H1 (cell line): ENCODE results near the gene AQP11. TPM values are rescaled to one million over a fixed set of nuclear protein-coding genes. Genes with fewer than 3 reads are reported as not detected.

Experiments used
- CTCF ChIA-PET: fragments of 300-600 bp; sonication (Branson Sonifier 250); formaldehyde crosslinking; loops from one replicate; lab custom pipeline; 2021; ENCODE audit not compliant: partially characterized antibody; lab: Charles Lee
- POLR2A ChIA-PET: fragments of 300-600 bp; sonication (Branson Sonifier 250); formaldehyde crosslinking; loops from one replicate; lab custom pipeline; 2021; ENCODE audit warnings: inconsistent platforms; ENCODE audit not compliant: partially characterized antibody; lab: Charles Lee
- DNase-seq, 2 experiments: peaks; one replicate each; pipeline versions ENCODE4 v3.0.0 to v3.0.0-alpha.2; 2010 to 2022; ENCODE audit warnings: low spot score in 2 of 2, low read depth in 1 of 2, mixed read lengths in 1 of 2
- FAIRE-seq: peaks from 2 replicates; lab custom pipeline; 2011; peaks lifted over from hg19 to GRCh38; lab: Jason Lieb, UNC
- H2AFZ ChIP-seq: 2 replicates; pipeline ENCODE4 v1.8.1; 2012; ENCODE audit warnings: low read length, inconsistent platforms
- H2AK5ac ChIP-seq: 2 replicates; pipeline ENCODE4 v1.6.1; 2013; ENCODE audit warnings: low read depth, low read length
- H2BK120ac ChIP-seq: replicated peaks from 2 replicates; pipeline ENCODE3; 2013; ENCODE audit warnings: low read depth, low read length, inconsistent platforms
- H2BK12ac ChIP-seq: 2 replicates; pipeline ENCODE4 v1.6.1; 2013; ENCODE audit warnings: low read depth, low read length
- H2BK15ac ChIP-seq: 2 replicates; pipeline ENCODE4 v1.6.1; 2013; ENCODE audit warnings: low read length
- H2BK20ac ChIP-seq: 2 replicates; pipeline ENCODE4 v1.6.1; 2013; ENCODE audit warnings: low read length
- H2BK5ac ChIP-seq: 2 replicates; pipeline ENCODE4 v1.6.1; 2013; ENCODE audit warnings: low read depth, low read length
- H3K14ac ChIP-seq: 2 replicates; pipeline ENCODE4 v1.6.1; 2013; ENCODE audit warnings: inconsistent platforms; ENCODE audit not compliant: insufficient read length
- H3K18ac ChIP-seq: 2 replicates; pipeline ENCODE4 v1.6.1; 2013; ENCODE audit warnings: low read length; ENCODE audit errors: extremely low read depth
- H3K23ac ChIP-seq: 2 replicates; pipeline ENCODE4 v1.6.1; 2013; ENCODE audit warnings: inconsistent platforms; ENCODE audit not compliant: insufficient read length
- H3K23me2 ChIP-seq: 2 replicates; pipeline ENCODE4 v1.6.1; 2013; ENCODE audit warnings: low read depth, low read length
- H3K27ac ChIP-seq: 2 replicates; pipeline ENCODE4 v1.6.1; 2011; ENCODE audit warnings: low read depth, low read length, inconsistent platforms
- H3K27me3 ChIP-seq, 4 experiments: replicated peaks in 1 of 4; 1 replicate in 1 of 4; 2 replicates in 3 of 4; pipeline versions ENCODE4 v1.6.1 to v1.8.1; 2011 to 2013; ENCODE audit warnings: low read length in 3 of 4, mild to moderate bottlenecking in 3 of 4, inconsistent platforms in 2 of 4, mixed read lengths in 2 of 4, moderate library complexity in 1 of 4; ENCODE audit not compliant: control insufficient read depth in 3 of 4, insufficient read depth in 3 of 4; ENCODE audit errors: extremely low read depth in 1 of 4
- H3K36me3 ChIP-seq, 4 experiments: 2 replicates each; pipeline versions ENCODE4 v1.6.1 to v1.8.1; 2011 to 2013; ENCODE audit warnings: mild to moderate bottlenecking in 4 of 4, low read length in 3 of 4, moderate library complexity in 2 of 4, control low read depth in 1 of 4, inconsistent platforms in 1 of 4; ENCODE audit not compliant: insufficient read depth in 4 of 4, control insufficient read depth in 2 of 4
- H3K4ac ChIP-seq: replicated peaks from 2 replicates; pipeline ENCODE3; 2013; ENCODE audit warnings: low read length, low read depth, mixed read lengths, inconsistent platforms; ENCODE audit not compliant: insufficient read length
- H3K4me1 ChIP-seq, 4 experiments: replicated peaks in 1 of 4; 1 replicate in 1 of 4; 2 replicates in 3 of 4; pipeline versions ENCODE4 v1.6.1 to v1.8.1; 2011 to 2013; ENCODE audit warnings: low read length in 3 of 4, inconsistent platforms in 2 of 4, mixed read lengths in 1 of 4; ENCODE audit not compliant: insufficient read depth in 4 of 4, control insufficient read depth in 3 of 4
- H3K4me2 ChIP-seq, 2 experiments: 2 replicates each; pipeline versions ENCODE4 v1.6.1 to v1.8.1; 2011 to 2013; ENCODE audit warnings: low read depth in 2 of 2, low read length in 2 of 2, control low read depth in 1 of 2, inconsistent platforms in 1 of 2, mild to moderate bottlenecking in 1 of 2; ENCODE audit not compliant: insufficient read depth in 1 of 2
- H3K4me3 ChIP-seq, 4 experiments: fragments of 200-600, 300-600 bp in 1 of 4; sonication (generic), shearing (Covaris generic), sonication (Bioruptor Twin) in 1 of 4; 2 replicates each; pipeline versions ENCODE4 v1.5.1 to v1.8.1; 2011 to 2016; ENCODE audit warnings: low read length in 4 of 4, low read depth in 3 of 4, control low read depth in 2 of 4, inconsistent platforms in 2 of 4, mild to moderate bottlenecking in 2 of 4, mixed read lengths in 1 of 4, moderate library complexity in 1 of 4; ENCODE audit not compliant: insufficient read depth in 2 of 4; ENCODE audit errors: extremely low read depth in 1 of 4
- H3K56ac ChIP-seq: replicated peaks from 2 replicates; pipeline ENCODE3; 2013; ENCODE audit warnings: low read depth, mild to moderate bottlenecking, mixed read lengths, low read length, inconsistent platforms; ENCODE audit not compliant: insufficient read length
- H3K79me1 ChIP-seq: 2 replicates; pipeline ENCODE4 v1.6.1; 2013; ENCODE audit warnings: low read depth, low read length, control low read depth
- H3K79me2 ChIP-seq, 2 experiments: 2 replicates each; pipeline versions ENCODE4 v1.6.1 to v1.8.1; 2012 to 2013; ENCODE audit warnings: low read length in 2 of 2, mild to moderate bottlenecking in 2 of 2, inconsistent platforms in 1 of 2; ENCODE audit not compliant: insufficient read depth in 2 of 2, control insufficient read depth in 1 of 2
- H3K9ac ChIP-seq, 4 experiments: replicated peaks in 1 of 4; 1 replicate in 1 of 4; 2 replicates in 3 of 4; pipeline versions ENCODE4 v1.6.1 to v1.8.1; 2011 to 2013; ENCODE audit warnings: low read depth in 3 of 4, low read length in 3 of 4, control low read depth in 2 of 4, mild to moderate bottlenecking in 2 of 4, moderate library complexity in 2 of 4, inconsistent platforms in 1 of 4; ENCODE audit errors: extremely low read depth in 1 of 4
- H3K9me3 ChIP-seq, 2 experiments: 2 replicates each; pipeline versions ENCODE4 v1.6.1 to v1.8.1; 2012 to 2013; ENCODE audit warnings: mild to moderate bottlenecking in 2 of 2, moderate library complexity in 2 of 2, control low read depth in 1 of 2, inconsistent platforms in 1 of 2, low read depth in 1 of 2, low read length in 1 of 2, mixed read lengths in 1 of 2; ENCODE audit not compliant: insufficient read depth in 2 of 2
- H4K20me1 ChIP-seq, 2 experiments: replicated peaks in 1 of 2; 2 replicates each; pipeline versions ENCODE3 to v1.8.1; 2011 to 2013; ENCODE audit warnings: inconsistent platforms in 2 of 2, low read length in 2 of 2, mild to moderate bottlenecking in 1 of 2; ENCODE audit not compliant: insufficient read depth in 2 of 2, control insufficient read depth in 1 of 2
- H4K5ac ChIP-seq: 2 replicates; pipeline ENCODE4 v1.6.1; 2013; ENCODE audit warnings: low read length, low read depth, mixed read lengths, inconsistent platforms; ENCODE audit not compliant: insufficient read length
- H4K8ac ChIP-seq: 2 replicates; pipeline ENCODE4 v1.8.0; 2013; ENCODE audit warnings: mild to moderate bottlenecking, moderate library complexity, low read length, inconsistent platforms; ENCODE audit not compliant: insufficient read depth; ENCODE audit errors: extremely low read depth
- H4K91ac ChIP-seq: replicated peaks from 2 replicates; pipeline ENCODE3; 2013; ENCODE audit warnings: low read length, mixed read lengths, inconsistent platforms; ENCODE audit not compliant: insufficient read length
- ASH2L ChIP-seq: fragments of 200-600, 300-600 bp; sonication (generic); IDR thresholded peaks from one replicate; pipeline ENCODE4 v1.7.1; 2017; ENCODE audit warnings: low read length
- BRCA1 ChIP-seq: IDR thresholded peaks from 2 replicates; pipeline ENCODE4 v1.6.1; 2012; ENCODE audit warnings: low read depth, low read length, improper control_type of control experiment
- CHD1 ChIP-seq: IDR thresholded peaks from 2 replicates; pipeline ENCODE4 v1.6.1; 2012; ENCODE audit warnings: low read depth, low read length, improper control_type of control experiment
- FOSL1 ChIP-seq: IDR thresholded peaks from 2 replicates; pipeline ENCODE4 v1.6.1; 2011; ENCODE audit warnings: mild to moderate bottlenecking, low read depth, low read length, moderate library complexity; ENCODE audit not compliant: insufficient read depth
- GABPA ChIP-seq: IDR thresholded peaks from 2 replicates; pipeline ENCODE4 v1.6.1; 2011; ENCODE audit warnings: mild to moderate bottlenecking, low read length, moderate library complexity, borderline replicate concordance; ENCODE audit not compliant: insufficient read depth
- KDM4A ChIP-seq: IDR thresholded peaks from one replicate; pipeline ENCODE4 v1.7.1; 2012; ENCODE audit warnings: low read depth, mild to moderate bottlenecking, moderate library complexity, low read length, inconsistent platforms; ENCODE audit not compliant: severe bottlenecking
- RAD21 ChIP-seq, 2 experiments: IDR thresholded peaks in 1 of 2; conservative IDR thresholded peaks in 1 of 2; 2 replicates each; pipeline ENCODE4 v1.6.1; 2011; ENCODE audit warnings: low read depth in 2 of 2, low read length in 2 of 2, improper control_type of control experiment in 1 of 2, inconsistent platforms in 1 of 2, mild to moderate bottlenecking in 1 of 2, moderate library complexity in 1 of 2
- TBP ChIP-seq: IDR thresholded peaks from 2 replicates; pipeline ENCODE4 v1.6.1; 2011; ENCODE audit warnings: low read depth, low read length, improper control_type of control experiment
- WGBS, 2 experiments: shearing (Covaris generic) in 1 of 2; methylation state at CpG; one replicate each; pipeline versions ENCODE4 v1.1.6 to v1.1.7; 2013 to 2015; ENCODE audit warnings: low lambda C conversion rate in 2 of 2, mixed read lengths in 2 of 2, inconsistent platforms in 1 of 2, low coverage in 1 of 2, missing lambda C conversion rate in 1 of 2; ENCODE audit not compliant: insufficient replicate concordance in 2 of 2, insufficient coverage in 1 of 2, insufficient read length in 1 of 2; ENCODE audit errors: extremely low coverage in 1 of 2, missing lambda C conversion rate in 1 of 2; 5-methylcytosine and 5-hydroxymethylcytosine counted together
- polyA plus RNA-seq, 7 experiments: library from polyadenylated mRNA; depleted of rRNA in 3 of 7; stranded (reverse) in 5 of 7; unstranded in 2 of 7; fragments of >200 nt in 5 of 7; fragments of 200-250 nt in 2 of 7; gene quantifications; 1 replicate in 5 of 7; 2 replicates in 1 of 7; 4 replicates in 1 of 7; pipeline versions ENCODE4 v1.2.1 to v1.2.3, GENCODE V29; 2011 to 2013; ENCODE audit warnings: missing spikeins in 2 of 7, mixed read lengths in 2 of 7
- total RNA-seq: library from RNA; stranded (reverse); fragmentation: NEBNext Ultra II Directional; extraction: Animal tissue kit (Norgen Biotek cat#: 25700); gene quantifications from 2 replicates; pipeline ENCODE4 v1.2.1, GENCODE V29; 2021
- TF ChIP-seq, protein P1 (sequence below): IDR thresholded peaks from 2 replicates; pipeline ENCODE4 v1.6.1; 2011; ENCODE audit warnings: low read depth, mild to moderate bottlenecking, low read length; ENCODE audit not compliant: insufficient read depth

AQP11 gene
- total and polyA plus RNA-seq, 2 of the 8 experiments (the other 6 are each of a cell fraction or from before 2014, with no cell fraction given), result 1.1 to 1.6 TPM

DNA sequence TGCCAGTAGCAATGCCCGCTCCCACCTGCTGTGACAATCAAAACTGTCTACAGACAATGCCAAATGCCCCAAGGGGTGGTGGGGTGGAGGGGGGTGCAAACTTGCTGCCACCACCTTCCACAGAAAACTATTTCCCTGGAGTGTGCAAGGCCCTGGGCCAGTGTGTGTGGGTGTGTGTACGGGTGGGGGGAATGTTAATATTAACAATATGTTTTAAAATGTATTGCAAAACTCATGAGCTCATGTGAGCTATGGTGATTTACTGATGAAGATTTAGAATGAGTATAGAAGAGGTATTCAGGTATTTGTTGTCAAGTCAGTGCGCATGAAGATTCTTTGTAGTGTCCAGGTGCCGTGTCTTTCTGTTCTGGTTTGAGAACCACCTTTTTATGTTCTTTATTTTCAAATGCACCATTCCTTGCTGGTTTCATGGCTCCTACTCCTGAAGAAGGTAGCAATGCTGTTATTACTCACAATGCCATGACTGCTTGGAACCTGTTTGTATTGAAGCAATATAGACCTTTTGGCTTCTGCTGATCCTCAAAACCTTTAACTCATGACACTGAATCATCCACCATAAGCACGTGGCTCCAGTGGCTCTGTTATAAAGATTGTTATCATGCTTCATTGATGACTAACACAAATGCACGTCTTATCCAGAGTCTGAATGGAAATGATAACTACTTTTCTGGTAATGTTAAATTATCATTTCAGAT is 29.9 kb upstream of the AQP11 start:
- DNase-seq (no peak), FAIRE-seq (no peak)
- Histone ChIP-seq H3K4me1 (no peaks in the 10 kb centered on the region), H3K14ac (no peak overlapping the region), H4K91ac (no peak overlapping the region), H4K20me1 (no peaks in the 10 kb centered on the region), H2BK20ac (no peak overlapping the region), H3K23me2 (peaks cover 1% of the 10 kb centered on the region; the same call in 1 of the 2 replicates), H4K5ac (no peak overlapping the region), H3K36me3 (no peaks in the 10 kb centered on the region), H2BK5ac (no peak overlapping the region), H3K79me2 (no peaks in the 10 kb centered on the region), H3K23ac (no peak overlapping the region), H2BK15ac (no peak overlapping the region), H4K8ac (no peak overlapping the region), H2BK12ac (no peak overlapping the region), H3K4me2 (no peak overlapping the region), H3K18ac (no peak overlapping the region), H3K27me3 (no peaks in the 10 kb centered on the region), H2AK5ac (no peak overlapping the region), H3K79me1 (no peaks in the 10 kb centered on the region), H3K27ac (no peak overlapping the region), H2BK120ac (no peak overlapping the region), H3K4ac (no peak overlapping the region), H3K4me3 (no peak overlapping the region), H2AFZ (no peak overlapping the region), H3K9ac (no peak overlapping the region), H3K9me3 (0 out of 4 replicates have a peak, but pooled peaks cover 0 to 2% of the 10 kb centered on the region in 2 experiments), H3K56ac (no peak overlapping the region)
- WGBS, 2 experiments, result 93% methylated on average over 6 of the region's 6 CpGs; no CpG with 5 or more reads in 1 of the 2 experiments
- ChIA-PET POLR2A (no interaction called here), CTCF (no interaction called here)
- no peak for TF ChIP-seq GABPA
- no peak for TF ChIP-seq TBP
- no peak for TF ChIP-seq ASH2L
- TF ChIP-seq BRCA1, result no peak
- no peak for TF ChIP-seq RAD21 (IDR thresholded peaks at IDR 0.05 in 1 of 2, conservative IDR thresholded peaks at IDR 0.05 in 1 of 2; ENCODE audit: low read depth in 2 of 2, low read length in 2 of 2)
- no peak for TF ChIP-seq FOSL1
- TF ChIP-seq CHD1, result no peak
- TF ChIP-seq KDM4A, result no peak
- TF ChIP-seq, protein P1, sequence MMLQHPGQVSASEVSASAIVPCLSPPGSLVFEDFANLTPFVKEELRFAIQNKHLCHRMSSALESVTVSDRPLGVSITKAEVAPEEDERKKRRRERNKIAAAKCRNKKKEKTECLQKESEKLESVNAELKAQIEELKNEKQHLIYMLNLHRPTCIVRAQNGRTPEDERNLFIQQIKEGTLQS, result no peak
